HG03196 (cell line): ENCODE data around the gene PRUNE2.
A peak's percentile ranks its signal among the peaks of the same experiment; 100 is the strongest.

Source experiments
- ATAC-seq: cut with Tn5 transposase; IDR thresholded peaks from one replicate; pipeline ENCODE4 v1.9.1; 2021; ENCODE audit not compliant: unreplicated experiment

Gene PRUNE2

DNA sequence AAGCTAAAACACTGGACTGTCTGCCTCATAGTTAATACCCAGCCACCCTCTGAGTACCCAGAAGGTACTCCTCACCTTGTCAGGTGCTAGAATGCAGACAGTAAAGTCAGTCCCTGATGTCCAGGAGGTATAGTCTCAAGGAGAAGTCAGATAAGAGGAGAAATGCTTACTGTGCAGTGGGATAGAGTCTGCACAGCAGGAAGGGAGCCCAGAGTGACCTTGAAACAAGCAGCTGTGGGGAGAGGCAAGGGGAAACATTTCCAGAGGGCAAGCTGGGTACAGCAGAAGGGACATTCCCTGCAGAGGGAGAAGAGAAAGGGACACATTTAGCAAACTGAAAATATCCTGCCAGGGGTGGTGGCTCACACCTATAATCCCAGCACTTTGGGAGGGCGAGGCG lies 324.2 kb downstream of the PRUNE2 start:
- ATAC-seq, result no peak

GRCh38 chr9:76580820-76581219 lies 325.1 kb downstream of the PRUNE2 start:
- no peak for ATAC-seq

DNA sequence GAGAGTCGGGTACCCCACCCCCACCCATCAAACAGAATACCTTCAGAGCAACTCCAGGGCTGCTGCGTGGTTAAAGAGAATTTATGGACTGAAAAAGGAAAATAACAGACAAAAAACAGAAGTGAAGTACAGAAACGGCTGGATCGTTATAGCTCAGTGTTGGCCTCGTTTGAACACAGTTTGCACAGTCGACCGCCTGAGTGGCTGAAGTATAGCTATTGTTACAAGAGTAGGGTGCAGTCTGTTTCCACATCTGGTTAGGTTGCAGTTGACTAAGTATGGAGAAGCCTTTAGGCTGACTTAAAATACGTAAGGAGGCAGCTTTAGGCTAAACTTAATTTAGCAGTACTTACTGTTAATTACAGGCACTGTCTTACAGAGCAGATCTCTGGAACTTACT lies 325.7 kb downstream of the PRUNE2 start:
- no peak for ATAC-seq

DNA sequence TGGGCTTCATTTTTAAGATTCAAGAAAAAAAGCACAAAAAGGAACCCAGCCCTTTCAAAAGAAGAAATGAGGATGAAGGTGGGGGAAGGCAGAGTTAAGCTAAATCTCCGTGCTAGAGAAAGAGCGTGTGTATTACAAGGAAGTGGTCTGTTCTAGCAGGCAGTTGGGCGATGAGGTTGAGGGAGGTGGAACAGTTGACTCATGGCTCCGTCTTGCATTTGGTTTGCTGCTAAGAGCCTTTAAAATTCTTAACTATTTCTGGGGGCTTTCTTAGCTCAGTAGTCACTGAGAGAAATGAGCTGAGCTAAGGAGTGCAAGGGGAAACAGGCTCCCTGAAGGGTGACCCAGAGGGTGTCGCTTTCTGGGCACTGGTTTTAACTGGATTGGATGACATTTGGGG lies 329.6 kb downstream of the PRUNE2 start:
- peak; percentile 80 for ATAC-seq

DNA sequence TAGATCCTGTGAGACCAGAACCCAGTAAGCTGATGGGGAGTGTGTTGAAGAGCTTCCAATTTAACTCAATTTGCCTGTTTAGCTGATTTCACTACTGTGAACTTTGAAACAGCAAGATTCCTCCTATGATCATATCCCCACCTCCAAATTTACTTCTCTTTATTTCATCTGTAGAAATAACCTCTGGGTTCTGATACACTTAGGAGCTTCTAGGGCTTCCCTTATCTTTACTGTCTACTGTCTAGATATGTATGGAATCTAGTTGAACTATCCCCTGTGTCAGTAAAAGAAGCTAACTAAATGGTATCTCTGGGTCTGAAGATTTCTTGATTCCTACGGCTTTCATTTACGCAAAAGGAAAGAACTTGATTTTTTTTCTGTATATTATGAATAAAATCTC lies 330.2 kb downstream of the PRUNE2 start:
- ATAC-seq, result no peak

- no peak for ATAC-seq
Observed at GRCh38 chr9:76573905-76574760, 331.8 kb downstream of the PRUNE2 start.

DNA sequence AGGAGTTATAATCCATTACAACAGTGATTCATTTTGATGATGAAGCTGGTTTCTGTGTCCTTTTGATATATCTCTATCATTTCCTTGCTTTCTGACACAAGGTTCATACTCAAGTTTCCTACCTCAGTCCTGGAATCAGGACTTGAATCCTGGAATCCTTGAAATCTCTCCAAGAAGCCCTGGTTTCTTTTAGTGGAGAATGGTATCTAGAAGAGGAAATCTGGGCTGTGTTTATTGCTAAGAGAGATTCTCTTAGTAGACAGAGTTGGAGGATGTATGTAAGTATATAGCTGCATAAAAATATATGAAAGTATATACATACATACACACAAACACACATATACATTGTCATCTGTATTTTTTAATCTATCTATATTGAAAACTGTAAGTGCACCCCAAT lies 332.5 kb downstream of the PRUNE2 start:
- no peak for ATAC-seq

- no peak for ATAC-seq
Observed at GRCh38 chr9:76572151-76572550, 333.8 kb downstream of the PRUNE2 start.

DNA sequence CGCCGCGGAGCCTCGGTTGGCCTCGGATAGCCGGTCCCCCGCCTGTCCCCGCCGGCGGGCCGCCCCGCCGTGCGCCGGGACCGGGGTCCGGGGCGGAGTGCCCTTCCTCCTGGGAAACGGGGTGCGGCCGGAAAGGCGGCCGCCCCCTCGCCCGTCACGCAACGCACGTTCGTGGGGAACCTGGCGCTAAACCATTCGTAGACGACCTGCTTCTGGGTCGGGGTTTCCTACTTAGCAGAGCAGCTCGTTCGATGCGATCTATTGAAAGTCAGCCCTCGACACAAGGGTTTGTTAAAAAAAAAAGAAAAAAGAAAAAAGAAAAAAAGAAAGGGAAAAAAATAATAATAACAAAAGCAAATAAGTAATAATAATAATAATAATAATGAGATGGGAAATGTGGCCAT lies 334.2 kb downstream of the PRUNE2 start:
- no peak for ATAC-seq

- ATAC-seq, result peak; percentile 90
Observed at GRCh38 chr9:76571288-76571687, 334.6 kb downstream of the PRUNE2 start.

DNA sequence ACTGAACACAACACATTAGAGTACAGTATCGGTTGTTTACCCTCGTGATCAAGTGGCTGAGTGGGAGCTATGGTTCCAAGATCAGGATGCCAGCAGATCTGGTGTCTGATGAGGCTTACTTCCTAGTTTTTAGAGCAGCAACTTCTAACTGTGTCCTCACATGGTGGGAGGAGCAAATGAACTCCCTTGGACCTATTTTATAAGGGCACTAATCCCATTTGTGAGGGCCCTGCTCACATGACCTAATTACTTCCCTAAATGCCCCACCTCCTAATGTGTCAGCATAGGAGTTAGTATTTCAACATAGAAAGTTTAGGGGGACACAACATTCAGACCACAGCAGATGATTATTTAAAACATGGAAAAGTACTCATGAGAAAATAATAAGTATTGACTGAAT lies 335.1 kb downstream of the PRUNE2 start:
- ATAC-seq, result no peak

DNA sequence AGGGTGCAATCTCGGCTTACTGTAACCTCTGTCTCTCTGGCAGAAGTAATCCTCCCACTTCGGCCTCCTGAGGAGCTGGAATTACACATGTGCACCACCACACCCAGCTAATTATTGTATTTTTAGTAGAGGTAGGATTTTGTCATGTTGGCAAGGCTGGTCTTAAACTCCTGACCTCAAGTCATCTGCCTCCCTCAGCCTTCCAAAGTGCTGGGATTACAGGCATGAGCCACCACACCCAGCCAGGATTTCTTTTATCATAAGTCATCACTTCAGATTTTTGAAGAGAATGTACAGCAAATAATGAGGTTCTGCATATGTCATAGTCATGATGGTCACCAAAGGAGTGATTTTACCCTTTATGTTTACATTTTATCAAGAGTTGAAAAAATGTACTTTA lies 338.8 kb downstream of the PRUNE2 start:
- no peak for ATAC-seq

DNA sequence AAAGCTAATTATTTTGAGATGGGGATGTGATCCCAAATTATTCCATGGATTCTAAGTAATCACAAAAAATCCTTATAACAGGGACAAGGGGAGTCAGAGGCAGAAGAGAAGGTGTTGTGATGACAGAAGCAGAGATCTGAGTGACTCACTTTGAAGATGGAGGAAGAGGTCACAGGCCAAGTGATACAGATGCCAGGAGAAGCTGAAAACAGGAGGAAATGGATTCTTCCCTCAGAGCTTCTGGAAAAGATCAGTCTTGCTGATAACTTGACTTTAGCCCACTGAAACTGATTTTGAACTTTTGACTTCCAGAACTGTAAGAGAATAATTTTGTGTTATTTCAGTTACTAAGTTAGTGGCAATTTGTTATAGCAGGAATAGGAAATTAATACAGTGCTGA lies 341.6 kb downstream of the PRUNE2 start:
- no peak for ATAC-seq

- ATAC-seq, result peak; percentile 82
Observed at GRCh38 chr9:76562511-76562911, 343.4 kb downstream of the PRUNE2 start.

- ATAC-seq, result no peak
Observed at GRCh38 chr9:76561900-76562299, 344.0 kb downstream of the PRUNE2 start.
